ENCODE measurements around the gene MAP4K4. TPM values are rescaled to one million over a fixed set of nuclear protein-coding genes. Genes with fewer than 3 reads are reported as not detected.
A peak's percentile ranks its signal among the peaks of the same experiment; 100 is the strongest.

Gene MAP4K4
- total RNA-seq, 2 donors from 2014 or later = 26.8 to 30.7 TPM

GRCh38 chr2:101820519-101820918 is 123.0 kb downstream of the MAP4K4 start:
- Histone ChIP-seq H3K27me3 (no peaks in the 10 kb centered on the region), H3K27ac (no peak overlapping the region), H3K9ac (ENCODE audit: low read depth in 2 of 2, low read length in 2 of 2) (no peak overlapping the region), H3K9me3 (no peaks in the 10 kb centered on the region), H3K36me3 (no peaks in the 10 kb centered on the region), H3K4me3 (no peak overlapping the region), H3K4me1 (peaks cover 7% of the 10 kb centered on the region)
- intact Hi-C loops (cut with DNase I) = loop anchor here (10.0 kb wide), 1 partner anchor 126 kb away; the partner anchor contains the start of gene MAP4K4
- no peak for DNase-seq
- no peak for TF ChIP-seq CTCF (IDR thresholded peaks at IDR 0.05)

GRCh38 chr2:101821059-101821805 is 123.7 kb downstream of the MAP4K4 start:
- no peak overlapping the region for H3K4me3 ChIP-seq
- H3K9me3 ChIP-seq = no peaks in the 10 kb centered on the region
- no peaks in the 10 kb centered on the region for H3K36me3 ChIP-seq
- no peak overlapping the region for H3K9ac ChIP-seq (ENCODE audit: low read depth in 2 of 2, low read length in 2 of 2)
- H3K27ac ChIP-seq = no peak overlapping the region
- H3K27me3 ChIP-seq = no peaks in the 10 kb centered on the region
- TF ChIP-seq CTCF (IDR thresholded peaks at IDR 0.05) = no peak
- peaks cover 7% of the 10 kb centered on the region for H3K4me1 ChIP-seq
- DNase-seq = no peak
- intact Hi-C loops (cut with DNase I) = loop anchor here (10.0 kb wide), 1 partner anchor 126 kb away; the partner anchor contains the start of gene MAP4K4

GRCh38 chr2:101821828-101822458 is 124.4 kb downstream of the MAP4K4 start:
- TF ChIP-seq CTCF (IDR thresholded peaks at IDR 0.05) = no peak
- Histone ChIP-seq H3K4me3 (no peak overlapping the region), H3K27ac (no peak overlapping the region), H3K9me3 (no peaks in the 10 kb centered on the region), H3K9ac (ENCODE audit: low read depth in 2 of 2, low read length in 2 of 2) (no peak overlapping the region), H3K27me3 (no peaks in the 10 kb centered on the region), H3K4me1 (peaks cover 7% of the 10 kb centered on the region), H3K36me3 (no peaks in the 10 kb centered on the region)
- DNase-seq = no peak
- intact Hi-C loops (cut with DNase I) = loop anchor here (10.0 kb wide), 1 partner anchor 127 kb away; the partner anchor contains the start of gene MAP4K4

- peak; percentile 73 for TF ChIP-seq CTCF (IDR thresholded peaks at IDR 0.05)
- peak; percentile 74 for DNase-seq
- H3K36me3 ChIP-seq = no peaks in the 10 kb centered on the region
- H3K4me1 ChIP-seq = peaks cover 5% of the 10 kb centered on the region
- intact Hi-C loops (cut with DNase I) = loop anchor here (10.0 kb wide), 1 partner anchor 129 kb away; the partner anchor contains the start of gene MAP4K4
- H3K27ac ChIP-seq = no peak overlapping the region
- no peak overlapping the region for H3K4me3 ChIP-seq
- H3K9ac ChIP-seq (ENCODE audit: low read depth in 2 of 2, low read length in 2 of 2) = peak overlapping the region in 1 of 2 donors; percentile 34
- H3K27me3 ChIP-seq = no peaks in the 10 kb centered on the region
- H3K9me3 ChIP-seq = no peaks in the 10 kb centered on the region
Measured at GRCh38 chr2:101823347-101823791, 125.9 kb downstream of the MAP4K4 start.

- Histone ChIP-seq H3K36me3 (no peaks in the 10 kb centered on the region), H3K9me3 (no peaks in the 10 kb centered on the region), H3K9ac (ENCODE audit: low read depth in 2 of 2, low read length in 2 of 2) (no peak overlapping the region), H3K27ac (no peak overlapping the region), H3K4me1 (no peaks in the 10 kb centered on the region), H3K4me3 (no peak overlapping the region), H3K27me3 (no peaks in the 10 kb centered on the region)
- no peak for TF ChIP-seq CTCF (IDR thresholded peaks at IDR 0.05)
- no peak for DNase-seq
- intact Hi-C loops (cut with DNase I) = loop anchor here (10.0 kb wide), 1 partner anchor 129 kb away; the partner anchor contains the start of gene MAP4K4
Measured at GRCh38 chr2:101823859-101824258, 126.4 kb downstream of the MAP4K4 start.
